Activated naive CD4-positive, alpha-beta T cell treated with anti-CD3 and anti-CD28 coated beads, Interleukin-2, amount 50 U/mL, for 24 hours (primary cell): Measurements from ENCODE around the gene KCNIP4.

Experiments used
- H3K27ac Mint-ChIP-seq: one replicate; pipeline ENCODE4 v1.8.0; 2021; ENCODE audit warnings: mild to moderate bottlenecking, mixed read lengths
- H3K27me3 Mint-ChIP-seq: one replicate; pipeline ENCODE4 v1.8.0; 2021; ENCODE audit warnings: mixed read lengths
- H3K36me3 Mint-ChIP-seq: one replicate; pipeline ENCODE4 v1.8.0; 2021; ENCODE audit warnings: mixed read lengths
- H3K4me1 Mint-ChIP-seq: one replicate; pipeline ENCODE4 v1.8.0; 2021; ENCODE audit warnings: mixed read lengths
- H3K4me3 Mint-ChIP-seq: one replicate; pipeline ENCODE4 v1.8.0; 2021; ENCODE audit warnings: mild to moderate bottlenecking, mixed read lengths
- H3K9me3 Mint-ChIP-seq: one replicate; pipeline ENCODE4 v1.8.0; 2021; ENCODE audit warnings: mixed read lengths

Gene KCNIP4

GRCh38 chr4:21722157-21722839 is 226.3 kb downstream of the KCNIP4 start:
- H3K27me3 Mint-ChIP-seq = no peaks in the 10 kb centered on the region
- no peak overlapping the region for H3K4me3 Mint-ChIP-seq
- no peaks in the 10 kb centered on the region for H3K9me3 Mint-ChIP-seq
- H3K36me3 Mint-ChIP-seq = no peaks in the 10 kb centered on the region
- no peak overlapping the region for H3K27ac Mint-ChIP-seq
- H3K4me1 Mint-ChIP-seq = no peaks in the 10 kb centered on the region

- Mint-ChIP-seq H3K27ac (no peak overlapping the region), H3K4me1 (no peaks in the 10 kb centered on the region), H3K9me3 (no peaks in the 10 kb centered on the region), H3K27me3 (no peaks in the 10 kb centered on the region), H3K36me3 (no peaks in the 10 kb centered on the region), H3K4me3 (no peak overlapping the region)
Measured at GRCh38 chr4:21716531-21716930, 232.0 kb downstream of the KCNIP4 start.

- Mint-ChIP-seq H3K27me3 (no peaks in the 10 kb centered on the region), H3K4me1 (no peaks in the 10 kb centered on the region), H3K9me3 (no peaks in the 10 kb centered on the region), H3K36me3 (no peaks in the 10 kb centered on the region), H3K4me3 (no peak overlapping the region), H3K27ac (no peak overlapping the region)
Measured at GRCh38 chr4:21710179-21710835, 238.3 kb downstream of the KCNIP4 start.

GRCh38 chr4:21709761-21710160 is 238.8 kb downstream of the KCNIP4 start:
- no peak overlapping the region for H3K27ac Mint-ChIP-seq
- H3K36me3 Mint-ChIP-seq = no peaks in the 10 kb centered on the region
- no peaks in the 10 kb centered on the region for H3K9me3 Mint-ChIP-seq
- H3K4me3 Mint-ChIP-seq = no peak overlapping the region
- no peaks in the 10 kb centered on the region for H3K27me3 Mint-ChIP-seq
- no peaks in the 10 kb centered on the region for H3K4me1 Mint-ChIP-seq

- no peaks in the 10 kb centered on the region for H3K4me1 Mint-ChIP-seq
- no peaks in the 10 kb centered on the region for H3K9me3 Mint-ChIP-seq
- H3K27ac Mint-ChIP-seq = no peak overlapping the region
- no peak overlapping the region for H3K4me3 Mint-ChIP-seq
- no peaks in the 10 kb centered on the region for H3K36me3 Mint-ChIP-seq
- H3K27me3 Mint-ChIP-seq = no peaks in the 10 kb centered on the region
Measured at GRCh38 chr4:21709031-21709430, 239.5 kb downstream of the KCNIP4 start.

- no peaks in the 10 kb centered on the region for H3K4me1 Mint-ChIP-seq
- no peaks in the 10 kb centered on the region for H3K36me3 Mint-ChIP-seq
- peaks cover 5% of the 10 kb centered on the region for H3K9me3 Mint-ChIP-seq
- H3K27me3 Mint-ChIP-seq = peaks cover 7% of the 10 kb centered on the region
- H3K27ac Mint-ChIP-seq = no peak overlapping the region
- no peak overlapping the region for H3K4me3 Mint-ChIP-seq
Measured at GRCh38 chr4:21699446-21699845, 249.1 kb downstream of the KCNIP4 start.

- Mint-ChIP-seq H3K9me3 (peaks cover 5% of the 10 kb centered on the region), H3K27me3 (peaks cover 7% of the 10 kb centered on the region), H3K36me3 (no peaks in the 10 kb centered on the region), H3K4me1 (no peaks in the 10 kb centered on the region), H3K4me3 (no peak overlapping the region), H3K27ac (no peak overlapping the region)
Measured at GRCh38 chr4:21697583-21697982, 251.0 kb downstream of the KCNIP4 start.

- H3K9me3 Mint-ChIP-seq = no peaks in the 10 kb centered on the region
- no peak overlapping the region for H3K4me3 Mint-ChIP-seq
- H3K27ac Mint-ChIP-seq = no peak overlapping the region
- H3K36me3 Mint-ChIP-seq = no peaks in the 10 kb centered on the region
- peaks cover 4% of the 10 kb centered on the region for H3K27me3 Mint-ChIP-seq
- no peaks in the 10 kb centered on the region for H3K4me1 Mint-ChIP-seq
Measured at GRCh38 chr4:21695141-21695540, 253.4 kb downstream of the KCNIP4 start.

- no peak overlapping the region for H3K27ac Mint-ChIP-seq
- no peaks in the 10 kb centered on the region for H3K36me3 Mint-ChIP-seq
- H3K4me3 Mint-ChIP-seq = no peak overlapping the region
- H3K4me1 Mint-ChIP-seq = no peaks in the 10 kb centered on the region
- peaks cover 4% of the 10 kb centered on the region for H3K27me3 Mint-ChIP-seq
- H3K9me3 Mint-ChIP-seq = no peaks in the 10 kb centered on the region
Measured at GRCh38 chr4:21692241-21692640, 256.3 kb downstream of the KCNIP4 start.

- Mint-ChIP-seq H3K4me1 (no peaks in the 10 kb centered on the region), H3K9me3 (no peaks in the 10 kb centered on the region), H3K27me3 (peaks cover 1% of the 10 kb centered on the region), H3K27ac (no peak overlapping the region), H3K36me3 (no peaks in the 10 kb centered on the region), H3K4me3 (no peak overlapping the region)
Measured at GRCh38 chr4:21688596-21689265, 259.8 kb downstream of the KCNIP4 start.

GRCh38 chr4:21685911-21686310 is 262.7 kb downstream of the KCNIP4 start:
- H3K36me3 Mint-ChIP-seq = no peaks in the 10 kb centered on the region
- H3K9me3 Mint-ChIP-seq = no peaks in the 10 kb centered on the region
- H3K27ac Mint-ChIP-seq = no peak overlapping the region
- no peaks in the 10 kb centered on the region for H3K27me3 Mint-ChIP-seq
- no peaks in the 10 kb centered on the region for H3K4me1 Mint-ChIP-seq
- H3K4me3 Mint-ChIP-seq = no peak overlapping the region

- no peak overlapping the region for H3K27ac Mint-ChIP-seq
- H3K27me3 Mint-ChIP-seq = no peaks in the 10 kb centered on the region
- no peaks in the 10 kb centered on the region for H3K9me3 Mint-ChIP-seq
- H3K4me1 Mint-ChIP-seq = no peaks in the 10 kb centered on the region
- H3K36me3 Mint-ChIP-seq = no peaks in the 10 kb centered on the region
- H3K4me3 Mint-ChIP-seq = no peak overlapping the region
Measured at GRCh38 chr4:21680326-21680898, 268.2 kb downstream of the KCNIP4 start.

- Mint-ChIP-seq H3K27ac (no peak overlapping the region), H3K36me3 (no peaks in the 10 kb centered on the region), H3K27me3 (no peaks in the 10 kb centered on the region), H3K4me3 (no peak overlapping the region), H3K4me1 (no peaks in the 10 kb centered on the region), H3K9me3 (no peaks in the 10 kb centered on the region)
Measured at GRCh38 chr4:21678711-21679110, 269.9 kb downstream of the KCNIP4 start.

GRCh38 chr4:21677173-21677572 is 271.4 kb downstream of the KCNIP4 start:
- Mint-ChIP-seq H3K27me3 (no peaks in the 10 kb centered on the region), H3K36me3 (no peaks in the 10 kb centered on the region), H3K4me1 (no peaks in the 10 kb centered on the region), H3K4me3 (no peak overlapping the region), H3K9me3 (no peaks in the 10 kb centered on the region), H3K27ac (no peak overlapping the region)

GRCh38 chr4:21664355-21664754 is 284.2 kb downstream of the KCNIP4 start:
- peaks cover 5% of the 10 kb centered on the region for H3K9me3 Mint-ChIP-seq

GRCh38 chr4:21656832-21657231 is 291.7 kb downstream of the KCNIP4 start:
- no peaks in the 10 kb centered on the region for H3K4me1 Mint-ChIP-seq
- no peak overlapping the region for H3K4me3 Mint-ChIP-seq
- no peaks in the 10 kb centered on the region for H3K27me3 Mint-ChIP-seq
- no peak overlapping the region for H3K27ac Mint-ChIP-seq
- no peaks in the 10 kb centered on the region for H3K9me3 Mint-ChIP-seq
- H3K36me3 Mint-ChIP-seq = no peaks in the 10 kb centered on the region

More at GRCh38 chr4:21664355-21664754, 284.2 kb downstream of the KCNIP4 start:
- H3K4me1 Mint-ChIP-seq = no peaks in the 10 kb centered on the region
- no peaks in the 10 kb centered on the region for H3K36me3 Mint-ChIP-seq
- no peak overlapping the region for H3K4me3 Mint-ChIP-seq
- H3K27ac Mint-ChIP-seq = no peak overlapping the region
- H3K27me3 Mint-ChIP-seq = no peaks in the 10 kb centered on the region
